Measurements from ENCODE around the gene TYK2.
A peak's percentile ranks its signal among the peaks of the same experiment; 100 is the strongest.

Gene TYK2

GRCh38 chr19:10333758-10334587 lies 46.4 kb downstream of the TYK2 start:
- peak overlapping the region; percentile 61 for H3K4me3 ChIP-seq (ENCODE audit: low read length)
- DNase-seq (ENCODE audit: low read depth) = no peak
- no peak for TF ChIP-seq CTCF (IDR thresholded peaks at IDR 0.05; ENCODE audit: insufficient read depth, low read depth, low read length, missing control alignments)

GRCh38 chr19:10332965-10333757 lies 47.2 kb downstream of the TYK2 start, which contains the start of gene RAVER1:
Gene RAVER1 (minus strand): TSS chr19:10333529. CDS start chr19:10333507, 22 bp downstream.
- peak; percentile 99 for DNase-seq (ENCODE audit: low read depth)
- TF ChIP-seq CTCF (IDR thresholded peaks at IDR 0.05; ENCODE audit: insufficient read depth, low read depth, low read length, missing control alignments) = no peak

GRCh38 chr19:10332158-10332964 lies 48.0 kb downstream of the TYK2 start:
- peak overlapping the region; percentile 61 for H3K4me3 ChIP-seq (ENCODE audit: low read length)
- no peak for TF ChIP-seq CTCF (IDR thresholded peaks at IDR 0.05; ENCODE audit: insufficient read depth, low read depth, low read length, missing control alignments)
- DNase-seq (ENCODE audit: low read depth) = no peak

More at GRCh38 chr19:10332965-10333757, 47.2 kb downstream of the TYK2 start, which contains the start of gene RAVER1:
- peak within 1 kb of the TSS; percentile 61 for H3K4me3 ChIP-seq (ENCODE audit: low read length)

- TF ChIP-seq CTCF (IDR thresholded peaks at IDR 0.05; ENCODE audit: insufficient read depth, low read depth, low read length, missing control alignments) = no peak
- H3K4me3 ChIP-seq (ENCODE audit: low read length) = no peak overlapping the region
- DNase-seq (ENCODE audit: low read depth) = no peak
Observed at GRCh38 chr19:10329555-10329954, 50.8 kb downstream of the TYK2 start.

GRCh38 chr19:10328558-10329429 lies 51.6 kb downstream of the TYK2 start:
- no peak overlapping the region for H3K4me3 ChIP-seq (ENCODE audit: low read length)
- no peak for DNase-seq (ENCODE audit: low read depth)
- TF ChIP-seq CTCF (IDR thresholded peaks at IDR 0.05; ENCODE audit: insufficient read depth, low read depth, low read length, missing control alignments) = no peak

- no peak for DNase-seq (ENCODE audit: low read depth)
- no peak for TF ChIP-seq CTCF (IDR thresholded peaks at IDR 0.05; ENCODE audit: insufficient read depth, low read depth, low read length, missing control alignments)
- no peak overlapping the region for H3K4me3 ChIP-seq (ENCODE audit: low read length)
Observed at GRCh38 chr19:10327793-10328192, 52.6 kb downstream of the TYK2 start.
